CD14-positive monocyte (primary cell): ENCODE data around the gene PLK5. TPM values are rescaled to one million over a fixed set of nuclear protein-coding genes. Genes with fewer than 3 reads are reported as not detected.

Experiments
- DNase-seq, 3 donors: peaks; one replicate each; pipeline ENCODE4 v3.0.0-alpha.2; 2011 to 2022
- H2AFZ ChIP-seq: 2 replicates; pipeline ENCODE4 v1.6.0; 2012; ENCODE audit warnings: mild to moderate bottlenecking, low read depth, low read length, inconsistent platforms; ENCODE audit not compliant: insufficient read depth, poor library complexity, severe bottlenecking
- H3K27ac ChIP-seq, 2 donors: 1 replicate in 1 of 2; 2 replicates in 1 of 2; pipeline ENCODE4 v1.5.1; 2012 to 2013; ENCODE audit warnings: low read length in 2 of 2, control low read depth in 1 of 2, inconsistent platforms in 1 of 2, low read depth in 1 of 2, mild to moderate bottlenecking in 1 of 2
- H3K27me3 ChIP-seq, 2 donors: one replicate each; pipeline versions ENCODE4 v1.6.0 to v1.6.1; 2011 to 2013; ENCODE audit warnings: low read length in 2 of 2; ENCODE audit not compliant: control insufficient read depth in 2 of 2, insufficient read depth in 2 of 2
- H3K36me3 ChIP-seq, 2 donors: replicated peaks in 1 of 2; 1 replicate in 1 of 2; 2 replicates in 1 of 2; pipeline versions ENCODE4 v1.5.1 to v1.6.1; 2012 to 2013; ENCODE audit warnings: low read length in 2 of 2, control low read depth in 1 of 2, inconsistent platforms in 1 of 2, mild to moderate bottlenecking in 1 of 2; ENCODE audit not compliant: insufficient read depth in 2 of 2, control insufficient read depth in 1 of 2
- H3K4me1 ChIP-seq, 2 donors: 1 replicate in 1 of 2; 2 replicates in 1 of 2; pipeline versions ENCODE4 v1.5.1 to v1.6.1; 2012 to 2013; ENCODE audit warnings: low read length in 2 of 2, control low read depth in 1 of 2, inconsistent platforms in 1 of 2, mild to moderate bottlenecking in 1 of 2, moderate library complexity in 1 of 2; ENCODE audit not compliant: insufficient read depth in 2 of 2, control insufficient read depth in 1 of 2
- H3K4me2 ChIP-seq: replicated peaks from 2 replicates; pipeline ENCODE3; 2012; ENCODE audit warnings: low read length, moderate library complexity, mild to moderate bottlenecking; ENCODE audit not compliant: poor library complexity, severe bottlenecking; ENCODE audit errors: extremely low read depth
- H3K4me3 ChIP-seq, 3 experiments: fragments of 200-600 bp in 1 of 3; sonication (generic) in 1 of 3; replicated peaks in 1 of 3; 1 replicate in 2 of 3; 2 replicates in 1 of 3; pipeline ENCODE4 v1.5.1; 2011 to 2013; ENCODE audit warnings: low read length in 3 of 3, mild to moderate bottlenecking in 3 of 3, control low read depth in 2 of 3, low read depth in 2 of 3, inconsistent platforms in 1 of 3, moderate library complexity in 1 of 3
- H3K79me2 ChIP-seq: 2 replicates; pipeline ENCODE4 v1.6.0; 2012; ENCODE audit warnings: mild to moderate bottlenecking, control low read depth, inconsistent platforms, low read length, moderate library complexity; ENCODE audit not compliant: insufficient read depth
- H3K9ac ChIP-seq: 2 replicates; pipeline ENCODE4 v1.6.0; 2017; ENCODE audit warnings: low read length, mild to moderate bottlenecking; ENCODE audit not compliant: insufficient read depth, poor library complexity, severe bottlenecking
- H3K9me3 ChIP-seq, 2 donors: replicated peaks in 1 of 2; 1 replicate in 1 of 2; 2 replicates in 1 of 2; pipeline versions ENCODE4 v1.5.1 to v1.6.1; 2012 to 2013; ENCODE audit warnings: low read length in 2 of 2, control low read depth in 1 of 2; ENCODE audit not compliant: control insufficient read depth in 1 of 2, insufficient read depth in 1 of 2
- H4K20me1 ChIP-seq: 2 replicates; pipeline ENCODE4 v1.6.0; 2012; ENCODE audit warnings: mild to moderate bottlenecking, low read length, control low read depth, moderate library complexity; ENCODE audit not compliant: insufficient read depth
- H3K27ac Mint-ChIP-seq, 7 donors: one replicate each; pipeline ENCODE4 v1.8.0; 2020; ENCODE audit warnings: mild to moderate bottlenecking in 7 of 7, mixed read lengths in 7 of 7, moderate library complexity in 6 of 7, inconsistent platforms in 2 of 7
- H3K27me3 Mint-ChIP-seq, 3 donors: one replicate each; pipeline ENCODE4 v1.8.0; 2021 to 2022; ENCODE audit warnings: low read depth in 3 of 3, mild to moderate bottlenecking in 3 of 3, mixed read lengths in 3 of 3, moderate library complexity in 3 of 3, inconsistent platforms in 1 of 3
- H3K36me3 Mint-ChIP-seq, 2 donors: one replicate each; pipeline ENCODE4 v1.8.0; 2020; ENCODE audit warnings: mixed read lengths in 2 of 2, inconsistent platforms in 1 of 2, mild to moderate bottlenecking in 1 of 2
- H3K4me1 Mint-ChIP-seq: one replicate; pipeline ENCODE4 v1.8.0; 2020; ENCODE audit warnings: mild to moderate bottlenecking, mixed read lengths
- H3K4me3 Mint-ChIP-seq, 2 donors: one replicate each; pipeline ENCODE4 v1.8.0; 2020; ENCODE audit warnings: mild to moderate bottlenecking in 2 of 2, mixed read lengths in 2 of 2, moderate library complexity in 1 of 2
- H3K9me3 Mint-ChIP-seq, 7 donors: one replicate each; pipeline ENCODE4 v1.8.0; 2020 to 2022; ENCODE audit warnings: mixed read lengths in 7 of 7, mild to moderate bottlenecking in 6 of 7, moderate library complexity in 6 of 7, inconsistent platforms in 2 of 7
- WGBS: methylation state at CpG from one replicate; pipeline ENCODE4 v1.1.5; 2013; ENCODE audit warnings: missing lambda C conversion rate; ENCODE audit not compliant: insufficient coverage; 5-methylcytosine and 5-hydroxymethylcytosine counted together
- intact Hi-C, 2 donors: fragments of 100-400 bp; cut with micrococcal nuclease; formaldehyde crosslinking; loops; one replicate each; pipeline versions ENCODE4 v1.15.0 to v1.15.1; 2023
- polyA plus RNA-seq, 3 donors: library from polyadenylated mRNA; depleted of rRNA in 1 of 3; unstranded in 2 of 3; stranded (reverse) in 1 of 3; fragments of 300-500 nt in 2 of 3; fragments of >200 nt in 1 of 3; fragmentation: Illumina TruSeq in 2 of 3; gene quantifications; 1 replicate in 2 of 3; 2 replicates in 1 of 3; pipeline ENCODE4 v1.2.3, GENCODE V29; 2012 to 2021
- TF ChIP-seq, protein P1 (sequence below): fragments of 200-600 bp; IDR thresholded peaks from one replicate; pipeline ENCODE4 v1.8.0; 2022; ENCODE audit warnings: antibody characterized with exemption, mild to moderate bottlenecking

The PLK5 gene
- polyA plus RNA-seq, 3 donors = not detected

DNA sequence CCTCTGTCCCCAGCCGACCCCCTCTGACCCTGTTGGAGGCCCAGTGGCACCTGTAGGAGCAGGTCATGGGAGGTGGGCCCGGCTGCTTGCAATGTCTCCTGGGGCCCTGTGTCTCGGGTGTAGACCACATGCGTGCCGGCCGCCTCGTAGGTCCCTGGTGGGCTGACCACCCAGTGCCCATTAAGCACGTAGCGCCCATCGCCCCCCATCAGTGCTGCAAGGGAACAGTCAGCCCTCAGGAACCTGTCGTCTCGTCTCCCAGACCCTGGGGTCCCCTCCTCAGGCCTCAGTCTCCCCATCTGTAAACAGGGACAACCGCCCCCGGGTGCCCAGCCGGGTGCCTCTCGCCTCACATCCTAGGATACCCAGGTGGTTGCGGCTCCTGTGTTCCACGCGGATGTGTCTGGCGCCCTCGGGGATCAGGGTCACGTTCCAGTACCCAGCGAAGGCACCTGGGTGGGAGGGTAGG is 16.7 kb upstream of the PLK5 start:
- Mint-ChIP-seq H3K4me1 (peaks cover 11% of the 10 kb centered on the region), H3K9me3 (peaks cover 15 to 46% (median 31%) of the 10 kb centered on the region in 7 donors), H3K36me3 (peaks cover 0 to 1% of the 10 kb centered on the region in 2 donors), H3K27ac (peak overlapping the region in 2 of 7 donors; percentile 20 to 67), H3K4me3 (no peak overlapping the region), H3K27me3 (peaks cover 51 to 80% (median 70%) of the 10 kb centered on the region in 3 donors)
- intact Hi-C loops = no loop called here
- Histone ChIP-seq H3K27ac (peak overlapping the region in 1 of 2 donors; percentile 11), H3K4me1 (peaks cover 8 to 13% of the 10 kb centered on the region in 2 donors), H3K27me3 (peaks cover 3 to 53% of the 10 kb centered on the region in 2 donors), H3K79me2 (no peaks in the 10 kb centered on the region), H3K36me3 (no peaks in the 10 kb centered on the region), H3K9ac (no peak overlapping the region), H2AFZ (peak overlapping the region; percentile 72), H3K4me3 (peak overlapping the region in 1 of 3 experiments; percentile 62), H4K20me1 (no peaks in the 10 kb centered on the region), H3K9me3 (peaks cover 14 to 31% of the 10 kb centered on the region in 2 donors), H3K4me2 (peak overlapping the region; percentile 65)
- no peak for DNase-seq
- 77% methylated on average over 17 of the region's 23 CpGs for WGBS
- TF ChIP-seq, protein P1, sequence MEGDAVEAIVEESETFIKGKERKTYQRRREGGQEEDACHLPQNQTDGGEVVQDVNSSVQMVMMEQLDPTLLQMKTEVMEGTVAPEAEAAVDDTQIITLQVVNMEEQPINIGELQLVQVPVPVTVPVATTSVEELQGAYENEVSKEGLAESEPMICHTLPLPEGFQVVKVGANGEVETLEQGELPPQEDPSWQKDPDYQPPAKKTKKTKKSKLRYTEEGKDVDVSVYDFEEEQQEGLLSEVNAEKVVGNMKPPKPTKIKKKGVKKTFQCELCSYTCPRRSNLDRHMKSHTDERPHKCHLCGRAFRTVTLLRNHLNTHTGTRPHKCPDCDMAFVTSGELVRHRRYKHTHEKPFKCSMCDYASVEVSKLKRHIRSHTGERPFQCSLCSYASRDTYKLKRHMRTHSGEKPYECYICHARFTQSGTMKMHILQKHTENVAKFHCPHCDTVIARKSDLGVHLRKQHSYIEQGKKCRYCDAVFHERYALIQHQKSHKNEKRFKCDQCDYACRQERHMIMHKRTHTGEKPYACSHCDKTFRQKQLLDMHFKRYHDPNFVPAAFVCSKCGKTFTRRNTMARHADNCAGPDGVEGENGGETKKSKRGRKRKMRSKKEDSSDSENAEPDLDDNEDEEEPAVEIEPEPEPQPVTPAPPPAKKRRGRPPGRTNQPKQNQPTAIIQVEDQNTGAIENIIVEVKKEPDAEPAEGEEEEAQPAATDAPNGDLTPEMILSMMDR = no peak

DNA sequence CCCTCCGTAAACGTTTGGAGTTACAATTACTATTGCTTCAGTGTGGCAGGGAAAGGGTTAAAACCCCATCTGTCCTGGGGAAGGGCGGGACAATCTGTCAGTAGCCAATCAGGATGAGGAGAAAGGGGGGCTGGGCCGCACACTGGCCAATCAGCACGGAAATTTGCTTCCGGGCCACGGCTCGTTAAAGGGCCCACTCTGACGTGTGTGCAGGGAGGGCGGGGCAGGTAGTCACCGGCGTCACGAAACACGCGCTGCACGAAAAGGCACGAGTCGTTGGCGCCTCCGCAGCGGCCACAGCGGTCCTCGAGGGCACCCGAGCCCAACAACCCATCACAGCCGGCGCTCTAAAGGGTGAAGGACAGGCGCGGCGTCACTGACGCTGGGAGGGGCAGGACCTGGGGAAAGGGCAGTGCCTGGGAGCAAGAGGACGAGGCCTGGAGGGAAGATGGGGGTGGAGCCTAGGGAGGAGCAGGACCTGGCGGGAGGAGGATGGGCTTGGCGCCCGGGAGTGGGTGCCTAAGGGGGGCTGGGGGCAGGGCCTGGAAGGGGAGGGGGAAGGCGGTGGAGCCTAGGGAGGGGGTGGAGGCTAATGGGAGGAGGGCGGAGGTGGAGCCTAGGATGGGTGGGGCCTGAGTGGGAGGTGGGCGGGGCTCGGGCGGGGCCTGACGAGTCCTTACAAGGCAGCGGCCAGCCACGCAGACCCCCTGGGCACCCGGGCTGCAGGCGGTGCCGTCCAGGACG is 15.9 kb upstream of the PLK5 start:
- Histone ChIP-seq H4K20me1 (no peaks in the 10 kb centered on the region), H3K9me3 (peaks cover 14 to 31% of the 10 kb centered on the region in 2 donors), H3K27ac (peak overlapping the region; percentile 11 to 35), H2AFZ (peak overlapping the region; percentile 72), H3K9ac (no peak overlapping the region), H3K79me2 (no peaks in the 10 kb centered on the region), H3K4me1 (peaks cover 10 to 18% of the 10 kb centered on the region in 2 donors), H3K36me3 (no peaks in the 10 kb centered on the region), H3K4me3 (peak overlapping the region; percentile 1 to 62 (median 26)), H3K27me3 (peaks cover 3 to 55% of the 10 kb centered on the region in 2 donors), H3K4me2 (peak overlapping the region; percentile 65)
- WGBS = 2% methylated on average over 45 of the region's 46 CpGs
- H3K9me3 Mint-ChIP-seq = peaks cover 15 to 51% (median 35%) of the 10 kb centered on the region in 7 donors
- H3K27ac Mint-ChIP-seq = peak overlapping the region in 5 of 7 donors; percentile 6 to 89 (median 74)
- H3K36me3 Mint-ChIP-seq = peaks cover 1 to 2% of the 10 kb centered on the region in 2 donors
- TF ChIP-seq, protein P1 = no peak
- H3K27me3 Mint-ChIP-seq = peaks cover 50 to 80% (median 70%) of the 10 kb centered on the region in 3 donors
- intact Hi-C loops = no loop called here
- H3K4me3 Mint-ChIP-seq = peak overlapping the region; percentile 57 to 83
- peaks cover 14% of the 10 kb centered on the region for H3K4me1 Mint-ChIP-seq
- DNase-seq = peak; percentile 76 to 88 (median 83)
